ENCODE measurements around the gene PIM3.

PIM3 gene

GRCh38 chr22:49992921-49993648 is 32.5 kb downstream of the PIM3 start:
- peak; percentile 6 for DNase-seq

GRCh38 chr22:49993649-49994360 is 33.2 kb downstream of the PIM3 start:
- DNase-seq: no peak

GRCh38 chr22:49994361-49995040 is 33.9 kb downstream of the PIM3 start:
- no peak for DNase-seq

- no peak for DNase-seq
Observed at GRCh38 chr22:49995041-49995360, 34.4 kb downstream of the PIM3 start.

- no peak for DNase-seq
Observed at GRCh38 chr22:49995361-49996118, 35.0 kb downstream of the PIM3 start.

- DNase-seq: no peak
Observed at GRCh38 chr22:49996119-49996517, 35.5 kb downstream of the PIM3 start.

GRCh38 chr22:49996518-49997250 is 36.1 kb downstream of the PIM3 start:
- DNase-seq: no peak

GRCh38 chr22:49997251-49997599 is 36.7 kb downstream of the PIM3 start:
- no peak for DNase-seq

- DNase-seq: no peak
Observed at GRCh38 chr22:49997932-49998717, 37.6 kb downstream of the PIM3 start.

GRCh38 chr22:49998718-49999062 is 38.1 kb downstream of the PIM3 start:
- no peak for DNase-seq

GRCh38 chr22:49999063-49999945 is 38.7 kb downstream of the PIM3 start:
- no peak for DNase-seq

- no peak for DNase-seq
Observed at GRCh38 chr22:49999946-50000586, 39.5 kb downstream of the PIM3 start.

- DNase-seq: no peak
Observed at GRCh38 chr22:50000587-50001387, 40.2 kb downstream of the PIM3 start.

GRCh38 chr22:50001388-50002231 is 41.0 kb downstream of the PIM3 start:
- DNase-seq: no peak

- DNase-seq: no peak
Observed at GRCh38 chr22:50002791-50003190, 42.2 kb downstream of the PIM3 start.

GRCh38 chr22:50004918-50005317 is 44.3 kb downstream of the PIM3 start:
- no peak for DNase-seq

GRCh38 chr22:50007057-50007511 is 46.5 kb downstream of the PIM3 start:
- DNase-seq: no peak
